ENCODE data around the gene PPFIBP1.
"Not testable (repeated sequence)": the region's sequence is repeated elsewhere in the genome, so short reads cannot be mapped to it uniquely, and the experiment has no call there.

PPFIBP1 gene

DNA sequence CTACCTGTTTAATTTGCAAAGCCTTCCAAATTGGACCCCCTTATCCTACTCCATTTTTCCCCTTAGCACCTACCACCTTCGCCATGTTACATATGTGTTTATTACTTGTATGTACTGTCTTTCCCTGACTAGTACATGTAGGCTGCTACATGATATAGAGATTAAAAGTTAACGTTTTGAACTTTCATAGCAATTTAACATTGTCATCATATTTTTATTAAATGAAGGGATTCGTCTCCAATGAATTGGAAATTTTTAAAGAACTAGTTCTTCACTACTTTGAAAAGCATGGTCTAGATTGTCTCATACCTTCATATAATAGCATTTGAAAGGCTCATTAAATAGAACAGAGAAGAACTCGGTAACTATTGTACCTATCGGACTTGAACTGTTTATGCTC, 107.4 kb downstream of the PPFIBP1 start:
- Histone ChIP-seq H3K27me3 (ENCODE audit: control insufficient read depth, insufficient read depth, low read length) (no peaks in the 10 kb centered on the region), H3K9me3 (ENCODE audit: control insufficient read depth, insufficient read depth, low read length) (no peaks in the 10 kb centered on the region), H3K36me3 (ENCODE audit: control insufficient read depth, insufficient read depth, low read length) (no peaks in the 10 kb centered on the region), H3K9ac (ENCODE audit: low read depth, low read length) (no peak overlapping the region), H3K27ac (ENCODE audit: low read depth, low read length) (no peak overlapping the region), H3K4me1 (ENCODE audit: control insufficient read depth, insufficient read depth, low read length) (no peaks in the 10 kb centered on the region), H3K4me3 (ENCODE audit: low read depth, low read length) (no peak overlapping the region)

- no peaks in the 10 kb centered on the region for H3K36me3 ChIP-seq (ENCODE audit: control insufficient read depth, insufficient read depth, low read length)
- no peaks in the 10 kb centered on the region for H3K9me3 ChIP-seq (ENCODE audit: control insufficient read depth, insufficient read depth, low read length)
- H3K9ac ChIP-seq (ENCODE audit: low read depth, low read length) = no peak overlapping the region
- no peak overlapping the region for H3K27ac ChIP-seq (ENCODE audit: low read depth, low read length)
- no peak overlapping the region for H3K4me3 ChIP-seq (ENCODE audit: low read depth, low read length)
- no peaks in the 10 kb centered on the region for H3K4me1 ChIP-seq (ENCODE audit: control insufficient read depth, insufficient read depth, low read length)
- H3K27me3 ChIP-seq (ENCODE audit: control insufficient read depth, insufficient read depth, low read length) = no peaks in the 10 kb centered on the region
These were observed 107.9 kb downstream of the PPFIBP1 start for GRCh38 chr12:27631813-27632491.

GRCh38 chr12:27635349-27635972, 111.5 kb downstream of the PPFIBP1 start:
- Histone ChIP-seq H3K4me3 (ENCODE audit: low read depth, low read length) (no peak overlapping the region), H3K4me1 (ENCODE audit: control insufficient read depth, insufficient read depth, low read length) (no peaks in the 10 kb centered on the region), H3K27me3 (ENCODE audit: control insufficient read depth, insufficient read depth, low read length) (no peaks in the 10 kb centered on the region), H3K9me3 (ENCODE audit: control insufficient read depth, insufficient read depth, low read length) (no peaks in the 10 kb centered on the region), H3K36me3 (ENCODE audit: control insufficient read depth, insufficient read depth, low read length) (no peaks in the 10 kb centered on the region), H3K9ac (ENCODE audit: low read depth, low read length) (no peak overlapping the region), H3K27ac (ENCODE audit: low read depth, low read length) (no peak overlapping the region)

GRCh38 chr12:27636569-27636968, 112.6 kb downstream of the PPFIBP1 start:
- H3K4me3 ChIP-seq (ENCODE audit: low read depth, low read length); H3K27ac ChIP-seq (ENCODE audit: low read depth, low read length); H3K4me1 ChIP-seq (ENCODE audit: control insufficient read depth, insufficient read depth, low read length); H3K36me3 ChIP-seq (ENCODE audit: control insufficient read depth, insufficient read depth, low read length); H3K9ac ChIP-seq (ENCODE audit: low read depth, low read length); H3K27me3 ChIP-seq (ENCODE audit: control insufficient read depth, insufficient read depth, low read length); H3K9me3 ChIP-seq (ENCODE audit: control insufficient read depth, insufficient read depth, low read length): not testable (repeated sequence)

DNA sequence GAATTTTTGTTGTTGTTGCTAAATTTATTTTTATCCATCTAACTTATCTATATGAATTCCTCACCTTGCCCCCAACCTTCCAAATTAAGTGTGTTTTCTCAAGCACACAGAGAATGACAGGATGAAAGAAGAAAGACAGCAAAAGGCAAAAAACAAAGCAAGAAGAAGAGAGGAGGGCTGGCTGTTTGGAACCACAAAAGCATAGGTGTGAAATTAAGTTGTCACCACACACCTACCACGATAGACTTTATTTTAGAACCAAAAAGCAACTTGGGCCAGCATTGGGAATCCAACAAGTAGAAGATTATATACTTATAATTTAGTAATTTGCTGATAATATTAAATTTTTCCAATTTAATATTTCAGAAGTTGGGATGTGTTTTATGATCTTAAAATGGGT, 113.5 kb downstream of the PPFIBP1 start:
- no peak overlapping the region for H3K4me3 ChIP-seq (ENCODE audit: low read depth, low read length)

GRCh38 chr12:27639265-27639664, 115.3 kb downstream of the PPFIBP1 start:
- Histone ChIP-seq H3K27me3 (ENCODE audit: control insufficient read depth, insufficient read depth, low read length) (no peaks in the 10 kb centered on the region), H3K36me3 (ENCODE audit: control insufficient read depth, insufficient read depth, low read length) (no peaks in the 10 kb centered on the region), H3K9ac (ENCODE audit: low read depth, low read length) (no peak overlapping the region), H3K4me1 (ENCODE audit: control insufficient read depth, insufficient read depth, low read length) (no peaks in the 10 kb centered on the region), H3K4me3 (ENCODE audit: low read depth, low read length) (no peak overlapping the region), H3K27ac (ENCODE audit: low read depth, low read length) (no peak overlapping the region), H3K9me3 (ENCODE audit: control insufficient read depth, insufficient read depth, low read length) (no peaks in the 10 kb centered on the region)

More for the DNA sequence above, 113.5 kb downstream of the PPFIBP1 start:
- no peak overlapping the region for H3K27ac ChIP-seq (ENCODE audit: low read depth, low read length)
- H3K4me1 ChIP-seq (ENCODE audit: control insufficient read depth, insufficient read depth, low read length) = no peaks in the 10 kb centered on the region
- H3K27me3 ChIP-seq (ENCODE audit: control insufficient read depth, insufficient read depth, low read length) = no peaks in the 10 kb centered on the region
- no peak overlapping the region for H3K9ac ChIP-seq (ENCODE audit: low read depth, low read length)
- H3K9me3 ChIP-seq (ENCODE audit: control insufficient read depth, insufficient read depth, low read length) = no peaks in the 10 kb centered on the region
- H3K36me3 ChIP-seq (ENCODE audit: control insufficient read depth, insufficient read depth, low read length) = no peaks in the 10 kb centered on the region

DNA sequence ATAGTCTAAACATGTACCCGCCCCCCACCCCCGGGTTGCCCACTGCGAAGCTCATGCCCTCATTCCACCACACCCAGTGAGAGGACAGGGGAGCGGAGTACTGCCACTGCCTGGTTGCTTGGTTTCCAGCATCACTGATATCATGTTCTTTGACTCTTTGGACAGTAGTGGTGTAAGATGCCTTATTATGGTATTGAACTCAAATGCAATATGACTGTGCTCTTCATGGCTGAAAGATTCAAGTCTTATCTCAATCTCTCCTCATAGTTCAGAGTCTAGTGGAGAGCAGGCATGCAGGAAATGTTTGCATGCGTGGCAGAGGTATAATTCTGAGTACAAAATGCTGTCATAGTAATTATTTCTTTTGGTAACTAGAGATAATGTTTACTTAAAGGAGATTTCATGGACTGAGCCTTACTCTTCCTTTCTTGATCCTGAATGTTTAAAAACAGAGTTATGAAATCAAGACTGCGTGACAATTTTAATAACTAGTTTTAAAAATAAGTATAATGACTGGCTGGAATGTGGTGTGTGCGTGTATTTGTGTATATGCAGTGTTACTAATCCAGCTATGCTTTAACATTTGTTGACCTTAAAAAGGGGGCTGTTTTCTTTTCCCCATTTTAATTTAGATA, 116.7 kb downstream of the PPFIBP1 start:
- not testable (repeated sequence) for H3K9ac ChIP-seq (ENCODE audit: low read depth, low read length); H3K27ac ChIP-seq (ENCODE audit: low read depth, low read length); H3K9me3 ChIP-seq (ENCODE audit: control insufficient read depth, insufficient read depth, low read length)

DNA sequence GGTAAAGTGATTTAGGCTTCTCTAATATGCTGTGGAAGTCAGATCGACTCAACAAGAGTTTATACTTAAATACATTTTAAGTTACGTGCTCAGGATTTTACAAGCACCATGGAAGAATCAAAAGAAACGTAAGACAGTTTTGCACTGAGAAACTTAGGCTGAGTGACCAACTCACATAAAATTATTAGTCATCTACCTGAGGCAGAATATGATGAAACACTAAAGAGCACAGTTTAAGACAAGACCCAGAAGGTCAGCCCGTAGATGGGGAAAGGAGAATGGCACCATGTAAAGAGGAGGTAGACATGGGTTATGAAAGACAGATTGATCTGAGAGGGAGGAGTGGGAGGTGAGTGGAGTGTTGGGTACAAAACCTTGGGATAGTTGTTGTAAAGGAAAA, 118.4 kb downstream of the PPFIBP1 start:
- H3K9ac ChIP-seq (ENCODE audit: low read depth, low read length); H3K27me3 ChIP-seq (ENCODE audit: control insufficient read depth, insufficient read depth, low read length); H3K27ac ChIP-seq (ENCODE audit: low read depth, low read length); H3K9me3 ChIP-seq (ENCODE audit: control insufficient read depth, insufficient read depth, low read length); H3K36me3 ChIP-seq (ENCODE audit: control insufficient read depth, insufficient read depth, low read length); H3K4me1 ChIP-seq (ENCODE audit: control insufficient read depth, insufficient read depth, low read length); H3K4me3 ChIP-seq (ENCODE audit: low read depth, low read length): not testable (repeated sequence)

More for the DNA sequence above, 116.7 kb downstream of the PPFIBP1 start:
- H3K36me3 ChIP-seq (ENCODE audit: control insufficient read depth, insufficient read depth, low read length); H3K4me1 ChIP-seq (ENCODE audit: control insufficient read depth, insufficient read depth, low read length); H3K4me3 ChIP-seq (ENCODE audit: low read depth, low read length); H3K27me3 ChIP-seq (ENCODE audit: control insufficient read depth, insufficient read depth, low read length): not testable (repeated sequence)

GRCh38 chr12:27642892-27643291, 118.9 kb downstream of the PPFIBP1 start:
- H3K4me1 ChIP-seq (ENCODE audit: control insufficient read depth, insufficient read depth, low read length); H3K27ac ChIP-seq (ENCODE audit: low read depth, low read length); H3K36me3 ChIP-seq (ENCODE audit: control insufficient read depth, insufficient read depth, low read length); H3K4me3 ChIP-seq (ENCODE audit: low read depth, low read length); H3K9me3 ChIP-seq (ENCODE audit: control insufficient read depth, insufficient read depth, low read length); H3K9ac ChIP-seq (ENCODE audit: low read depth, low read length); H3K27me3 ChIP-seq (ENCODE audit: control insufficient read depth, insufficient read depth, low read length): not testable (repeated sequence)

DNA sequence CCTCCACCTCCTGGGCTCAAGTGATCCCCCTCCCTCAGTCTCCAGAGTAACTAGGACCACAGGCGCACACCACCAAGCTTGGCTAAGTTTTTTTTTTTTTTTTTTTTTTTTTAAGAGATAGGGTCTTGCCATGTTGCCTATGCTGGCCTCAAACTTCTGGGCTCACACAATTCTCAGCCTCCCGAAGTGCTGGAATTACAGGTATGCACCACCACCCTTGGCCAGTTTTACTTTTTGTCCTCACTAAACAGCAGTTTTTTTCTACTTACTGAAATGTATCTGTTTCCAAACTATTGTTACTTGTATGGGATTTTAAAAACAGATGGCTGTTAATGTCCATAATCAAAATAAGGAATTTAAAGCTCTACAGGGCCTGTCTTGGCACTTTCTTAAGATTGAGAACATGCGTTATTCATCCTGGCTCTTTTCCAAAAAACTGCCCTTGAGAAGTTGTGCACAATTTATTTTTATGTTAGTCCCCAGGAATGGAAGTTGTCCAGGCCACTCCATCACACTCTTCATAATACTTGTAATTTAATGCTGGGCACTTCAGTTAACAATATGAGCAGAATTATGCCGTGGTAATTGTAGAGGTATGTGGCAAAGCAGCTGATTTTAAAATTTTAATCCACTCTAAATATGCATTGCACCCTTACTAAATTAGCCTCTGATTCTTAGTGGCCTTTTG, 120.3 kb downstream of the PPFIBP1 start:
- Histone ChIP-seq H3K27ac (ENCODE audit: low read depth, low read length) (no peak overlapping the region), H3K36me3 (ENCODE audit: control insufficient read depth, insufficient read depth, low read length) (no peaks in the 10 kb centered on the region), H3K4me3 (ENCODE audit: low read depth, low read length) (no peak overlapping the region), H3K27me3 (ENCODE audit: control insufficient read depth, insufficient read depth, low read length) (no peaks in the 10 kb centered on the region), H3K9ac (ENCODE audit: low read depth, low read length) (no peak overlapping the region), H3K4me1 (ENCODE audit: control insufficient read depth, insufficient read depth, low read length) (no peaks in the 10 kb centered on the region), H3K9me3 (ENCODE audit: control insufficient read depth, insufficient read depth, low read length) (no peaks in the 10 kb centered on the region)

DNA sequence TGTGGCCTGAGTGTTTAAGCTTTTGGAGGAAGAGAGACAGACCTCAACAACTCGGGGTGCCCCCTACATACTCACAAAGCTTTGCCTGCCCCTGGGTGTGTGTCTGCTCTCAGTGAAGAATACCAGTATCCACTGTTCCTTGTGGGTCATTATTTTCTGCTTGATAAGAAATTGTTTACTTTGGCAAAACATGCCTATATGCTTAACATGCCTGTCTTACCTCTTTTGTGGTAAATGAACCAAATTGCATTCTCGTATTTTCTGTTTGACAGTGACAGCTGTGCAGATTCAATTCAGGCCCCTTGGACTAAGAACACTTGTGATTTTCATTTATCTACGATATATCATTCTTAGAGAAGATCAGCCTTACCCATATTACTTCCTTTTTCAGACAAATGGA, 121.7 kb downstream of the PPFIBP1 start:
- no peak overlapping the region for H3K27ac ChIP-seq (ENCODE audit: low read depth, low read length)

More for the DNA sequence above, 121.7 kb downstream of the PPFIBP1 start:
- Histone ChIP-seq H3K9ac (ENCODE audit: low read depth, low read length) (no peak overlapping the region), H3K4me1 (ENCODE audit: control insufficient read depth, insufficient read depth, low read length) (no peaks in the 10 kb centered on the region), H3K27me3 (ENCODE audit: control insufficient read depth, insufficient read depth, low read length) (no peaks in the 10 kb centered on the region), H3K36me3 (ENCODE audit: control insufficient read depth, insufficient read depth, low read length) (peaks cover 6% of the 10 kb centered on the region; the same call in 1 of the 2 replicates), H3K9me3 (ENCODE audit: control insufficient read depth, insufficient read depth, low read length) (no peaks in the 10 kb centered on the region), H3K4me3 (ENCODE audit: low read depth, low read length) (no peak overlapping the region)

All from HUES48 (cell line).